GM12878 (cell line): ENCODE measurements around the gene NOS1AP. TPM values are rescaled to one million over a fixed set of nuclear protein-coding genes. Genes with fewer than 3 reads are reported as not detected.

Source experiments
- ATAC-seq: fragments of 200-7000 bp; cut with Tn5 transposase; 3 replicates; pipeline ENCODE4 v1.9.1; 2020; ENCODE audit warnings: mild to moderate bottlenecking, moderate library complexity
- BruUV-seq: library from RNA; stranded (reverse); fragments of 400-500 nt; replicated peaks from 2 replicates; lab custom pipeline; 2021; lab: Mats Ljungman, UMichigan
- CTCF ChIA-PET: fragments of 300-600 bp; sonication (Branson Sonifier 250); formaldehyde crosslinking; extraction: SDS; loops from one replicate; lab custom pipeline; 2021; ENCODE audit warnings: inconsistent platforms; lab: Yijun Ruan, JAX
- POLR2A ChIA-PET: fragments of 350-600 bp; formaldehyde crosslinking; extraction: SDS; loops from one replicate; lab custom pipeline; 2021; ENCODE audit warnings: inconsistent platforms; lab: Charles Lee
- RAD21 ChIA-PET: fragments of 300-600 bp; sonication (Branson Sonifier 250); formaldehyde crosslinking; loops from one replicate; lab custom pipeline; 2023; ENCODE audit warnings: antibody characterized with exemption; ENCODE audit not compliant: unreplicated experiment; lab: Charles Lee
- SMC1A ChIA-PET: fragments of 300-600 bp; sonication (Branson Sonifier 250); formaldehyde crosslinking; loops from one replicate; lab custom pipeline; 2023; ENCODE audit not compliant: unreplicated experiment, uncharacterized antibody; lab: Charles Lee
- DNase-seq: peaks from one replicate; pipeline ENCODE4 v3.0.0-alpha.2; 2011; ENCODE audit warnings: low read depth, low spot score
- FAIRE-seq: peaks from 3 replicates; lab custom pipeline; 2011; peaks lifted over from hg19 to GRCh38; lab: Jason Lieb, UNC
- H2AFZ ChIP-seq: 2 replicates; pipeline ENCODE4 v1.6.0; 2011; ENCODE audit warnings: low read depth, low read length, control low read depth; ENCODE audit not compliant: control insufficient read depth
- H3K27ac ChIP-seq: 2 replicates; pipeline ENCODE4 v1.5.1; 2011; ENCODE audit warnings: control low read depth; ENCODE audit not compliant: control insufficient read depth, insufficient read depth
- H3K27me3 ChIP-seq, 2 experiments: replicated peaks in 1 of 2; 2 replicates each; pipeline versions ENCODE4 v1.6.0 to v1.6.1; 2011; ENCODE audit warnings: low read length in 1 of 2; ENCODE audit not compliant: control insufficient read depth in 2 of 2, insufficient read depth in 2 of 2
- H3K36me3 ChIP-seq, 2 experiments: 2 replicates each; pipeline ENCODE4 v1.5.1; 2011; ENCODE audit warnings: low read length in 1 of 2; ENCODE audit not compliant: control insufficient read depth in 2 of 2, insufficient read depth in 2 of 2
- H3K4me1 ChIP-seq: 2 replicates; pipeline ENCODE4 v1.6.1; 2011; ENCODE audit warnings: mild to moderate bottlenecking, low read length, moderate library complexity, mixed read lengths; ENCODE audit not compliant: control insufficient read depth, insufficient read depth
- H3K4me2 ChIP-seq: 2 replicates; pipeline ENCODE4 v1.6.0; 2011; ENCODE audit warnings: control low read depth; ENCODE audit not compliant: control insufficient read depth, insufficient read depth
- H3K4me3 ChIP-seq: fragments of 200-600 bp; sonication (generic); 2 replicates; pipeline ENCODE4 v1.5.1; 2016
- H3K79me2 ChIP-seq: 2 replicates; pipeline ENCODE4 v1.6.0; 2011; ENCODE audit warnings: low read length; ENCODE audit not compliant: control insufficient read depth, insufficient read depth
- H3K9ac ChIP-seq: 2 replicates; pipeline ENCODE4 v1.8.0; 2011; ENCODE audit warnings: low read length, control low read depth, mixed read lengths; ENCODE audit not compliant: control insufficient read depth, insufficient read depth
- H3K9me3 ChIP-seq: replicated peaks from 3 replicates; pipeline ENCODE4 v1.5.1; 2011; ENCODE audit warnings: mild to moderate bottlenecking, low read length; ENCODE audit not compliant: control insufficient read depth, insufficient read depth
- H4K20me1 ChIP-seq: 2 replicates; pipeline ENCODE4 v1.6.0; 2011; ENCODE audit not compliant: control insufficient read depth, insufficient read depth
- JUNB ChIP-seq: IDR thresholded peaks from 2 replicates; pipeline ENCODE4 v1.6.1; 2016; ENCODE audit warnings: antibody characterized with exemption, mild to moderate bottlenecking
- MTA2 ChIP-seq: fragments of 450-650 bp; IDR thresholded peaks from 2 replicates; pipeline ENCODE4 v1.6.1; 2016; ENCODE audit warnings: low read depth, mild to moderate bottlenecking, moderate library complexity
- NFXL1 ChIP-seq: fragments of 450-650 bp; IDR thresholded peaks from 2 replicates; pipeline ENCODE4 v1.6.1; 2017; ENCODE audit warnings: antibody characterized with exemption, mild to moderate bottlenecking, borderline replicate concordance
- PML ChIP-seq: IDR thresholded peaks from 2 replicates; pipeline ENCODE4 v1.6.1; 2012; ENCODE audit warnings: low read length, inconsistent platforms
- POLR2A ChIP-seq: IDR thresholded peaks from 2 replicates; pipeline ENCODE4 v1.6.1; 2011; ENCODE audit warnings: low read depth, mild to moderate bottlenecking, low read length
- POLR2AphosphoS2 ChIP-seq: IDR thresholded peaks from 2 replicates; pipeline ENCODE4 v1.6.1; 2011; ENCODE audit warnings: low read depth, mild to moderate bottlenecking, low read length, improper control_type of control experiment, moderate library complexity
- RCOR1 ChIP-seq: conservative IDR thresholded peaks from 2 replicates; pipeline ENCODE4 v1.6.1; 2012; ENCODE audit warnings: low read depth, low read length, improper control_type of control experiment
- RELA ChIP-seq: fragments of 450-650 bp; IDR thresholded peaks from 2 replicates; pipeline ENCODE4 v1.8.0; 2014; ENCODE audit warnings: borderline replicate concordance; ENCODE audit not compliant: partially characterized antibody
- RFX5 ChIP-seq: IDR thresholded peaks from 2 replicates; pipeline ENCODE4 v1.6.1; 2011; ENCODE audit warnings: low read depth, low read length, improper control_type of control experiment
- SIN3A ChIP-seq: IDR thresholded peaks from 2 replicates; pipeline ENCODE4 v1.6.1; 2012; ENCODE audit warnings: low read depth, low read length, improper control_type of control experiment
- TCF7 ChIP-seq: IDR thresholded peaks from 2 replicates; pipeline ENCODE4 v1.6.1; 2014; ENCODE audit warnings: antibody characterized with exemption, borderline replicate concordance
- ZNF24 ChIP-seq: fragments of 450-650 bp; IDR thresholded peaks from 2 replicates; pipeline ENCODE4 v1.6.1; 2017; ENCODE audit warnings: antibody characterized with exemption, mild to moderate bottlenecking
- ZNF622 ChIP-seq: fragments of 450-650 bp; IDR thresholded peaks from 2 replicates; pipeline ENCODE4 v1.6.1; 2017; ENCODE audit warnings: mild to moderate bottlenecking, inconsistent platforms
- WGBS: methylation state at CpG from one replicate; pipeline ENCODE4 v1.1.6; 2016; ENCODE audit warnings: low lambda C conversion rate; ENCODE audit not compliant: insufficient replicate concordance, insufficient coverage; ENCODE audit errors: missing lambda C conversion rate; 5-methylcytosine and 5-hydroxymethylcytosine counted together
- in situ Hi-C: fragments of 300-500 bp; cut with MboI; formaldehyde crosslinking; loops from 9 replicates; pipeline ENCODE4 v1.14.3; 2018; ENCODE audit warnings: mixed read lengths
- intact Hi-C: fragments of 100-400 bp; cut with micrococcal nuclease; formaldehyde crosslinking; loops from one replicate; pipeline ENCODE4 v1.14.2; 2022; ENCODE audit not compliant: unreplicated experiment
- polyA plus RNA-seq, 11 experiments: library from polyadenylated mRNA; depleted of rRNA in 4 of 11; unstranded in 6 of 11; stranded (reverse) in 5 of 11; fragments of >200 nt; fragmentation: Nextera tagmentation in 4 of 11; fragmentation: Illumina TruSeq in 1 of 11; extraction: Ambion mirVana in 4 of 11; extraction: Trizol in 1 of 11; gene quantifications; 1 replicate in 1 of 11; 2 replicates in 10 of 11; pipeline versions ENCODE4 v1.2.1 to v1.2.3, GENCODE V29; 2011 to 2016; ENCODE audit warnings: inconsistent platforms in 2 of 11, missing spikeins in 2 of 11, low read depth in 1 of 11
- total RNA-seq, 4 experiments: library from RNA; depleted of rRNA in 3 of 4; stranded (reverse); fragments of >200 nt in 3 of 4; fragmentation: Illumina TruSeq in 1 of 4; extraction: Trizol in 1 of 4; gene quantifications; 2 replicates each; pipeline versions ENCODE4 v1.2.1 to v1.2.3, GENCODE V29; 2013 to 2021
- TF ChIP-seq, protein P1 (sequence below): fragments of 450-650 bp; IDR thresholded peaks from 2 replicates; pipeline ENCODE4 v1.6.1; 2016; ENCODE audit warnings: mild to moderate bottlenecking
- TF ChIP-seq, protein P2 (sequence below): fragments of 450-650 bp; IDR thresholded peaks from 2 replicates; pipeline ENCODE4 v1.6.1; 2017; ENCODE audit warnings: mild to moderate bottlenecking
- TF ChIP-seq, protein P3 (sequence below): fragments of 450-650 bp; formaldehyde crosslinking; IDR thresholded peaks from 2 replicates; pipeline ENCODE4 v1.4.0; 2020; ENCODE audit warnings: mild to moderate bottlenecking, moderate library complexity
- TF ChIP-seq, protein P4 (sequence below): fragments of 450-650 bp; IDR thresholded peaks from 2 replicates; pipeline ENCODE4 v1.6.1; 2017; ENCODE audit warnings: mild to moderate bottlenecking, low read depth, inconsistent platforms; ENCODE audit not compliant: poor library complexity, severe bottlenecking

Gene NOS1AP
- total and polyA plus RNA-seq, 10 of the 15 experiments (the other 5 are each of a cell fraction or from before 2014, with no cell fraction given): 0.03 to 0.15 TPM; not detected in 8

GRCh38 chr1:162292422-162292849, 222.9 kb downstream of the NOS1AP start:
- Histone ChIP-seq H3K79me2 (no peaks in the 10 kb centered on the region), H3K27me3 (no peaks in the 10 kb centered on the region; a peak in 1 of 4 replicates), H3K9ac (no peak overlapping the region), H3K4me2 (no peak overlapping the region), H3K4me3 (no peak overlapping the region), H4K20me1 (no peaks in the 10 kb centered on the region), H2AFZ (no peak overlapping the region), H3K27ac (no peak overlapping the region), H3K9me3 (no peaks in the 10 kb centered on the region), H3K36me3 (no peaks in the 10 kb centered on the region), H3K4me1 (no peaks in the 10 kb centered on the region)
- ATAC-seq: no peak
- 2% methylated on average over 2 of the region's 2 CpGs for WGBS
- SMC1A ChIA-PET: interaction anchor here (1.4 kb wide), 1 partner anchor 14 kb away, joined by 3 read pairs; no protein-coding TSS in a partner anchor
- POLR2A ChIA-PET: no interaction called here
- intact Hi-C loops: no loop called here
- RAD21 ChIA-PET: no interaction called here
- no TSS peak for BruUV-seq
- in situ Hi-C loops: no loop called here
- DNase-seq: no peak
- CTCF ChIA-PET: no interaction called here
- no peak for FAIRE-seq
- no peak for TF ChIP-seq SIN3A
- TF ChIP-seq, protein P1, sequence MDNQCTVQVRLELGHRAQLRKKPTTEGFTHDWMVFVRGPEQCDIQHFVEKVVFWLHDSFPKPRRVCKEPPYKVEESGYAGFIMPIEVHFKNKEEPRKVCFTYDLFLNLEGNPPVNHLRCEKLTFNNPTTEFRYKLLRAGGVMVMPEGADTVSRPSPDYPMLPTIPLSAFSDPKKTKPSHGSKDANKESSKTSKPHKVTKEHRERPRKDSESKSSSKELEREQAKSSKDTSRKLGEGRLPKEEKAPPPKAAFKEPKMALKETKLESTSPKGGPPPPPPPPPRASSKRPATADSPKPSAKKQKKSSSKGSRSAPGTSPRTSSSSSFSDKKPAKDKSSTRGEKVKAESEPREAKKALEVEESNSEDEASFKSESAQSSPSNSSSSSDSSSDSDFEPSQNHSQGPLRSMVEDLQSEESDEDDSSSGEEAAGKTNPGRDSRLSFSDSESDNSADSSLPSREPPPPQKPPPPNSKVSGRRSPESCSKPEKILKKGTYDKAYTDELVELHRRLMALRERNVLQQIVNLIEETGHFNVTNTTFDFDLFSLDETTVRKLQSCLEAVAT: no peak
- no peak for TF ChIP-seq TCF7
- TF ChIP-seq RFX5: no peak
- TF ChIP-seq PML: no peak
- no peak for TF ChIP-seq JUNB
- no peak for TF ChIP-seq POLR2AphosphoS2
- no peak for TF ChIP-seq ZNF622
- TF ChIP-seq ZNF24: no peak
- TF ChIP-seq, protein P2, sequence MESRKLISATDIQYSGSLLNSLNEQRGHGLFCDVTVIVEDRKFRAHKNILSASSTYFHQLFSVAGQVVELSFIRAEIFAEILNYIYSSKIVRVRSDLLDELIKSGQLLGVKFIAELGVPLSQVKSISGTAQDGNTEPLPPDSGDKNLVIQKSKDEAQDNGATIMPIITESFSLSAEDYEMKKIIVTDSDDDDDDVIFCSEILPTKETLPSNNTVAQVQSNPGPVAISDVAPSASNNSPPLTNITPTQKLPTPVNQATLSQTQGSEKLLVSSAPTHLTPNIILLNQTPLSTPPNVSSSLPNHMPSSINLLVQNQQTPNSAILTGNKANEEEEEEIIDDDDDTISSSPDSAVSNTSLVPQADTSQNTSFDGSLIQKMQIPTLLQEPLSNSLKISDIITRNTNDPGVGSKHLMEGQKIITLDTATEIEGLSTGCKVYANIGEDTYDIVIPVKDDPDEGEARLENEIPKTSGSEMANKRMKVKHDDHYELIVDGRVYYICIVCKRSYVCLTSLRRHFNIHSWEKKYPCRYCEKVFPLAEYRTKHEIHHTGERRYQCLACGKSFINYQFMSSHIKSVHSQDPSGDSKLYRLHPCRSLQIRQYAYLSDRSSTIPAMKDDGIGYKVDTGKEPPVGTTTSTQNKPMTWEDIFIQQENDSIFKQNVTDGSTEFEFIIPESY: no peak
- TF ChIP-seq POLR2A: no peak
- TF ChIP-seq RCOR1: no peak
- no peak for TF ChIP-seq NFXL1
- no peak for TF ChIP-seq MTA2
- no peak for TF ChIP-seq RELA
- TF ChIP-seq, protein P3, sequence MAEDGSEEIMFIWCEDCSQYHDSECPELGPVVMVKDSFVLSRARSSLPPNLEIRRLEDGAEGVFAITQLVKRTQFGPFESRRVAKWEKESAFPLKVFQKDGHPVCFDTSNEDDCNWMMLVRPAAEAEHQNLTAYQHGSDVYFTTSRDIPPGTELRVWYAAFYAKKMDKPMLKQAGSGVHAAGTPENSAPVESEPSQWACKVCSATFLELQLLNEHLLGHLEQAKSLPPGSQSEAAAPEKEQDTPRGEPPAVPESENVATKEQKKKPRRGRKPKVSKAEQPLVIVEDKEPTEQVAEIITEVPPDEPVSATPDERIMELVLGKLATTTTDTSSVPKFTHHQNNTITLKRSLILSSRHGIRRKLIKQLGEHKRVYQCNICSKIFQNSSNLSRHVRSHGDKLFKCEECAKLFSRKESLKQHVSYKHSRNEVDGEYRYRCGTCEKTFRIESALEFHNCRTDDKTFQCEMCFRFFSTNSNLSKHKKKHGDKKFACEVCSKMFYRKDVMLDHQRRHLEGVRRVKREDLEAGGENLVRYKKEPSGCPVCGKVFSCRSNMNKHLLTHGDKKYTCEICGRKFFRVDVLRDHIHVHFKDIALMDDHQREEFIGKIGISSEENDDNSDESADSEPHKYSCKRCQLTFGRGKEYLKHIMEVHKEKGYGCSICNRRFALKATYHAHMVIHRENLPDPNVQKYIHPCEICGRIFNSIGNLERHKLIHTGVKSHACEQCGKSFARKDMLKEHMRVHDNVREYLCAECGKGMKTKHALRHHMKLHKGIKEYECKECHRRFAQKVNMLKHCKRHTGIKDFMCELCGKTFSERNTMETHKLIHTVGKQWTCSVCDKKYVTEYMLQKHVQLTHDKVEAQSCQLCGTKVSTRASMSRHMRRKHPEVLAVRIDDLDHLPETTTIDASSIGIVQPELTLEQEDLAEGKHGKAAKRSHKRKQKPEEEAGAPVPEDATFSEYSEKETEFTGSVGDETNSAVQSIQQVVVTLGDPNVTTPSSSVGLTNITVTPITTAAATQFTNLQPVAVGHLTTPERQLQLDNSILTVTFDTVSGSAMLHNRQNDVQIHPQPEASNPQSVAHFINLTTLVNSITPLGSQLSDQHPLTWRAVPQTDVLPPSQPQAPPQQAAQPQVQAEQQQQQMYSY: no peak
- TF ChIP-seq, protein P4, sequence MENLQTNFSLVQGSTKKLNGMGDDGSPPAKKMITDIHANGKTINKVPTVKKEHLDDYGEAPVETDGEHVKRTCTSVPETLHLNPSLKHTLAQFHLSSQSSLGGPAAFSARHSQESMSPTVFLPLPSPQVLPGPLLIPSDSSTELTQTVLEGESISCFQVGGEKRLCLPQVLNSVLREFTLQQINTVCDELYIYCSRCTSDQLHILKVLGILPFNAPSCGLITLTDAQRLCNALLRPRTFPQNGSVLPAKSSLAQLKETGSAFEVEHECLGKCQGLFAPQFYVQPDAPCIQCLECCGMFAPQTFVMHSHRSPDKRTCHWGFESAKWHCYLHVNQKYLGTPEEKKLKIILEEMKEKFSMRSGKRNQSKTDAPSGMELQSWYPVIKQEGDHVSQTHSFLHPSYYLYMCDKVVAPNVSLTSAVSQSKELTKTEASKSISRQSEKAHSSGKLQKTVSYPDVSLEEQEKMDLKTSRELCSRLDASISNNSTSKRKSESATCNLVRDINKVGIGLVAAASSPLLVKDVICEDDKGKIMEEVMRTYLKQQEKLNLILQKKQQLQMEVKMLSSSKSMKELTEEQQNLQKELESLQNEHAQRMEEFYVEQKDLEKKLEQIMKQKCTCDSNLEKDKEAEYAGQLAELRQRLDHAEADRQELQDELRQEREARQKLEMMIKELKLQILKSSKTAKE: no peak
